Panc1 (cell line): Measurements from ENCODE around the gene MTHFD1L. TPM values are rescaled to one million over a fixed set of nuclear protein-coding genes. Genes with fewer than 3 reads are reported as not detected.

ENCODE experiments used
- ATAC-seq: fragments of 200-7000 bp; cut with Tn5 transposase; 2 replicates; pipeline ENCODE4 v1.9.1; 2020; ENCODE audit warnings: mild to moderate bottlenecking, moderate library complexity
- BruUV-seq: library from RNA; stranded (reverse); fragments of 400-500 nt; replicated peaks from 2 replicates; lab custom pipeline; 2021; lab: Mats Ljungman, UMichigan
- CTCF ChIA-PET: fragments of 300-600 bp; sonication (Branson Sonifier 250); formaldehyde crosslinking; loops from one replicate; lab custom pipeline; 2022; ENCODE audit warnings: antibody characterized with exemption; lab: Charles Lee
- POLR2A ChIA-PET: fragments of 300-600 bp; sonication (Branson Sonifier 250); formaldehyde crosslinking; loops from one replicate; lab custom pipeline; 2022; ENCODE audit warnings: antibody characterized with exemption; lab: Charles Lee
- DNase-seq: peaks from one replicate; pipeline ENCODE4 v3.0.0-alpha.2; 2010; ENCODE audit warnings: low read depth, low spot score
- H3K27ac ChIP-seq: 2 replicates; pipeline ENCODE4 v1.5.1; 2011; ENCODE audit warnings: mild to moderate bottlenecking, low read length, inconsistent platforms
- H3K27me3 ChIP-seq: fragments of 200-500 bp; sonication (Bioruptor generic); 2 replicates; pipeline ENCODE4 v1.6.0; 2014; ENCODE audit warnings: low read length, inconsistent platforms; ENCODE audit not compliant: control insufficient read depth, insufficient read depth
- H3K36me3 ChIP-seq: fragments of 200-500 bp; sonication (Bioruptor generic); 2 replicates; pipeline ENCODE4 v1.5.1; 2014; ENCODE audit warnings: inconsistent platforms, mild to moderate bottlenecking, low read length, moderate library complexity; ENCODE audit not compliant: control insufficient read depth, insufficient read depth
- H3K4me1 ChIP-seq: 2 replicates; pipeline ENCODE4 v1.5.1; 2011; ENCODE audit warnings: inconsistent platforms, mild to moderate bottlenecking, low read length, moderate library complexity; ENCODE audit not compliant: control insufficient read depth, insufficient read depth
- H3K4me3 ChIP-seq, 2 experiments: 2 replicates each; pipeline ENCODE4 v1.5.1; 2011 to 2012; ENCODE audit warnings: low read depth in 2 of 2, low read length in 2 of 2, mild to moderate bottlenecking in 2 of 2, inconsistent platforms in 1 of 2, moderate library complexity in 1 of 2
- H3K9me3 ChIP-seq: fragments of 200-500 bp; sonication (Bioruptor generic); 2 replicates; pipeline ENCODE4 v1.5.1; 2014; ENCODE audit warnings: low read depth, mild to moderate bottlenecking, inconsistent platforms, low read length, moderate library complexity; ENCODE audit not compliant: control insufficient read depth, insufficient read depth
- CTCF ChIP-seq: fragments of 450-650 bp; IDR thresholded peaks from 2 replicates; pipeline ENCODE4 v1.5.1; 2017; ENCODE audit warnings: mild to moderate bottlenecking
- POLR2AphosphoS5 ChIP-seq: IDR thresholded peaks from 2 replicates; pipeline ENCODE4 v1.6.1; 2012; ENCODE audit warnings: mild to moderate bottlenecking, low read depth, low read length, moderate library complexity
- REST ChIP-seq, 2 experiments: IDR thresholded peaks; 2 replicates each; pipeline ENCODE4 v1.6.1; 2011 to 2012; ENCODE audit warnings: low read depth in 2 of 2, control low read depth in 1 of 2, low read length in 1 of 2, mild to moderate bottlenecking in 1 of 2, moderate library complexity in 1 of 2; ENCODE audit not compliant: insufficient read depth in 1 of 2
- SIN3A ChIP-seq: IDR thresholded peaks from 2 replicates; pipeline ENCODE4 v1.6.1; 2012; ENCODE audit warnings: low read depth, mild to moderate bottlenecking, low read length, moderate library complexity, borderline replicate concordance; ENCODE audit not compliant: insufficient read depth
- TCF7L2 ChIP-seq: IDR thresholded peaks from 2 replicates; pipeline ENCODE4 v1.6.1; 2011; ENCODE audit warnings: mild to moderate bottlenecking, low read depth, low read length, inconsistent platforms
- in situ Hi-C: cut with HindIII; loops from 2 replicates; pipeline ENCODE4 v1.10.0; 2016; ENCODE audit warnings: low sequenced_read_pairs, low pct_unique_long_range_greater_than_20kb
- intact Hi-C: fragments of 100-400 bp; cut with micrococcal nuclease; formaldehyde crosslinking; loops from one replicate; pipeline ENCODE4 v1.10.0; 2022; ENCODE audit not compliant: unreplicated experiment
- total RNA-seq: library from RNA; stranded (reverse); gene quantifications from one replicate; pipeline ENCODE4 v1.2.1, GENCODE V29; 2021; ENCODE audit not compliant: unreplicated experiment

MTHFD1L gene
- total RNA-seq, 1 experiment from 2014 or later: 76.2 TPM

- Histone ChIP-seq H3K36me3 (peaks cover 11% of the 10 kb centered on the region; the same call in 1 of the 2 replicates), H3K27me3 (no peaks in the 10 kb centered on the region), H3K27ac (no peak overlapping the region), H3K9me3 (no peaks in the 10 kb centered on the region), H3K4me3 (no peak overlapping the region), H3K4me1 (peaks cover 7% of the 10 kb centered on the region; the same call in 1 of the 2 replicates)
- intact Hi-C loops: no loop called here
- no TSS peak for BruUV-seq
- ATAC-seq (no peak), DNase-seq (no peak)
- ChIA-PET POLR2A (no interaction called here), CTCF (no interaction called here)
- TF ChIP-seq TCF7L2 (no peak), CTCF (no peak), REST (IDR thresholded peaks at IDR 0.05; ENCODE audit: insufficient read depth in 1 of 2, low read depth in 2 of 2, low read length in 1 of 2) (no peak), SIN3A (no peak), POLR2AphosphoS5 (no peak)
- in situ Hi-C loops: no loop called here
These were observed 12.4 kb downstream of the MTHFD1L start for GRCh38 chr6:150877928-150878327.

GRCh38 chr6:150878347-150879213 is 13.1 kb downstream of the MTHFD1L start:
- H3K9me3 ChIP-seq: no peaks in the 10 kb centered on the region
- no peaks in the 10 kb centered on the region for H3K27me3 ChIP-seq
- in situ Hi-C loops (no loop called here), intact Hi-C loops (no loop called here)
- no peak for DNase-seq
- POLR2A ChIA-PET: interaction anchor here (0.6 kb wide), 1 partner anchor 25 kb away, joined by 10 read pairs; no protein-coding TSS in a partner anchor
- no peak overlapping the region for H3K27ac ChIP-seq
- no TSS peak for BruUV-seq
- no peak for TF ChIP-seq CTCF
- no peak for TF ChIP-seq SIN3A
- TF ChIP-seq REST (IDR thresholded peaks at IDR 0.05; ENCODE audit: insufficient read depth in 1 of 2, low read depth in 2 of 2, low read length in 1 of 2): no peak
- no peak for TF ChIP-seq POLR2AphosphoS5
- no peak for TF ChIP-seq TCF7L2
- CTCF ChIA-PET: no interaction called here
- H3K4me1 ChIP-seq: peaks cover 7% of the 10 kb centered on the region; the same call in 1 of the 2 replicates
- ATAC-seq: no peak
- peaks cover 16% of the 10 kb centered on the region; the same call in 1 of the 2 replicates for H3K36me3 ChIP-seq
- H3K4me3 ChIP-seq: no peak overlapping the region
